Activated T-cell treated with anti-CD3 and anti-CD28 coated beads for 48 hours (primary cell): ENCODE measurements around the gene COQ8B.
A peak's percentile ranks its signal among the peaks of the same experiment; 100 is the strongest.
"Not testable (repeated sequence)": the region's sequence is repeated elsewhere in the genome, so short reads cannot be mapped to it uniquely, and the experiment has no call there.

ENCODE experiments used
- DNase-seq: peaks from one replicate; pipeline ENCODE4 v3.0.0-alpha.2; 2020; ENCODE audit warnings: low read depth

COQ8B gene

GRCh38 chr19:40716482-40717324, at the start of gene COQ8B, which contains the start of gene ITPKC:
TSS of gene COQ8B (minus strand) at chr19:40716886. CDS start at chr19:40714632, 2,254 bp downstream.
TSS of gene ITPKC (plus strand) at chr19:40717112. CDS start at chr19:40717136, 24 bp downstream.
- DNase-seq, result peak; percentile 100

GRCh38 chr19:40766385-40766784, 49.7 kb upstream of the COQ8B start:
- not testable (repeated sequence) for DNase-seq

- DNase-seq, result no peak
These were observed 47.3 kb upstream of the COQ8B start for GRCh38 chr19:40763963-40764362.

- no peak for DNase-seq
These were observed 46.8 kb upstream of the COQ8B start for GRCh38 chr19:40763526-40763925.

GRCh38 chr19:40762754-40763470, 46.2 kb upstream of the COQ8B start:
- DNase-seq, result no peak

GRCh38 chr19:40759352-40759751, 42.7 kb upstream of the COQ8B start:
- DNase-seq, result no peak

GRCh38 chr19:40758491-40758890, 41.8 kb upstream of the COQ8B start:
- DNase-seq, result no peak

- no peak for DNase-seq
These were observed 39.9 kb upstream of the COQ8B start for GRCh38 chr19:40756502-40757110.

- no peak for DNase-seq
These were observed 39.1 kb upstream of the COQ8B start for GRCh38 chr19:40755791-40756190.

GRCh38 chr19:40755248-40755624, 38.5 kb upstream of the COQ8B start:
- no peak for DNase-seq

GRCh38 chr19:40754611-40755247, 38.0 kb upstream of the COQ8B start:
- DNase-seq, result peak; percentile 63

- DNase-seq, result no peak
These were observed 35.6 kb upstream of the COQ8B start for GRCh38 chr19:40752257-40752781.

GRCh38 chr19:40750874-40751537, 34.3 kb upstream of the COQ8B start, which contains the start of gene SNRPA:
TSS of gene SNRPA (plus strand) at chr19:40751203. CDS start at chr19:40751409, 206 bp downstream.
- peak; percentile 92 for DNase-seq

- peak; percentile 97 for DNase-seq
These were observed 33.6 kb upstream of the COQ8B start, which contains the start of gene ACTMAP for GRCh38 chr19:40750058-40750873. TSS of gene ACTMAP (minus strand) at chr19:40750477. CDS start at chr19:40749803, 674 bp downstream.

GRCh38 chr19:40747536-40747935, 30.9 kb upstream of the COQ8B start:
- no peak for DNase-seq

- no peak for DNase-seq
These were observed 28.7 kb upstream of the COQ8B start for GRCh38 chr19:40745402-40745780.

- DNase-seq, result no peak
These were observed 28.1 kb upstream of the COQ8B start for GRCh38 chr19:40744554-40745401.

- no peak for DNase-seq
These were observed 27.2 kb upstream of the COQ8B start for GRCh38 chr19:40743926-40744325.

GRCh38 chr19:40742886-40743285, 26.2 kb upstream of the COQ8B start:
- DNase-seq, result no peak
